Gastrocnemius medialis (tissue), 4 donors: ENCODE data around the gene KCNQ1. TPM values are rescaled to one million over a fixed set of nuclear protein-coding genes. Genes with fewer than 3 reads are reported as not detected.

Experiments
- ATAC-seq, 2 donors: fragments of 150-250 bp; one replicate each; pipeline ENCODE4 v1.9.1; 2016
- DNase-seq, 2 donors: peaks; one replicate each; pipeline ENCODE4 v3.0.0-alpha.2; 2019
- H3K27ac ChIP-seq, 4 donors: fragments of 200-600 bp; sonication (generic); 1 replicate in 1 of 4; 2 replicates in 3 of 4; pipeline ENCODE4 v1.5.1; 2016 to 2018; ENCODE audit warnings: mild to moderate bottlenecking in 2 of 4, moderate library complexity in 1 of 4
- H3K27me3 ChIP-seq, 3 donors: fragments of 200-600 bp; sonication (generic) in 2 of 3; 1 replicate in 1 of 3; 2 replicates in 2 of 3; pipeline versions ENCODE4 v1.5.1 to v1.6.0; 2016 to 2019; ENCODE audit warnings: mild to moderate bottlenecking in 1 of 3, moderate library complexity in 1 of 3
- H3K36me3 ChIP-seq, 2 donors: fragments of 200-600 bp; sonication (generic) in 1 of 2; one replicate each; pipeline ENCODE4 v1.5.1; 2017 to 2018
- H3K4me1 ChIP-seq, 2 donors: fragments of 200-600 bp; sonication (generic) in 1 of 2; one replicate each; pipeline ENCODE4 v1.5.1; 2016 to 2017; ENCODE audit warnings: mild to moderate bottlenecking in 2 of 2
- H3K4me3 ChIP-seq, 4 donors: fragments of 200-600 bp; sonication (generic) in 3 of 4; 1 replicate in 1 of 4; 2 replicates in 3 of 4; pipeline ENCODE4 v1.5.1; 2016 to 2019; ENCODE audit warnings: mild to moderate bottlenecking in 2 of 4
- H3K9me3 ChIP-seq, 3 donors: fragments of 200-600 bp; sonication (generic) in 2 of 3; 1 replicate in 1 of 3; 2 replicates in 2 of 3; pipeline ENCODE4 v1.5.1; 2016 to 2019
- POLR2A ChIP-seq, 2 donors: fragments of 450-650 bp; IDR thresholded peaks; one replicate each; pipeline ENCODE4 v1.6.1; 2017; ENCODE audit warnings: antibody characterized with exemption in 2 of 2, mild to moderate bottlenecking in 2 of 2, moderate library complexity in 2 of 2
- in situ Hi-C, 4 donors: fragments of 200-750 bp; cut with MboI; loops; one replicate each; pipeline versions ENCODE4 v1.15.0 to v1.8.0; 2017; ENCODE audit warnings: low sequenced_read_pairs in 4 of 4
- intact Hi-C: fragments of 100-400 bp; cut with DNase I; formaldehyde crosslinking; loops from one replicate; pipeline ENCODE4 v1.15.1; 2023; ENCODE audit warnings: low total_unique reads
- total RNA-seq, 4 donors: library from RNA; depleted of rRNA; stranded (reverse); fragments of >200 nt; gene quantifications; one replicate each; pipeline versions ENCODE4 v1.1.0 to v1.2.3, GENCODE V29; 2016
- TF ChIP-seq, protein P1 (sequence below), 5 experiments: fragments of 450-650 bp in 3 of 5; fragments of 200-600 bp in 2 of 5; sonication (generic) in 2 of 5; IDR thresholded peaks in 4 of 5; conservative IDR thresholded peaks in 1 of 5; 1 replicate in 4 of 5; 2 replicates in 1 of 5; pipeline ENCODE4 v1.5.1; 2016 to 2019; ENCODE audit warnings: antibody characterized with exemption in 5 of 5, mild to moderate bottlenecking in 3 of 5, moderate library complexity in 3 of 5

The KCNQ1 gene
- total RNA-seq, 4 donors from 2014 or later = 0.15 to 1.00 (median 0.67) TPM

GRCh38 chr11:2765491-2765890, 320.7 kb downstream of the KCNQ1 start:
- H3K27me3 ChIP-seq = no peaks in the 10 kb centered on the region
- H3K27ac ChIP-seq = no peak overlapping the region
- no peaks in the 10 kb centered on the region for H3K4me1 ChIP-seq
- in situ Hi-C loops (no loop called here), intact Hi-C loops (no loop called here)
- H3K36me3 ChIP-seq = no peaks in the 10 kb centered on the region
- ATAC-seq (no peak), DNase-seq (no peak)
- H3K9me3 ChIP-seq = no peaks in the 10 kb centered on the region
- no peak overlapping the region for H3K4me3 ChIP-seq
- TF ChIP-seq POLR2A (IDR thresholded peaks at IDR 0.05) = no peak
- TF ChIP-seq, protein P1, sequence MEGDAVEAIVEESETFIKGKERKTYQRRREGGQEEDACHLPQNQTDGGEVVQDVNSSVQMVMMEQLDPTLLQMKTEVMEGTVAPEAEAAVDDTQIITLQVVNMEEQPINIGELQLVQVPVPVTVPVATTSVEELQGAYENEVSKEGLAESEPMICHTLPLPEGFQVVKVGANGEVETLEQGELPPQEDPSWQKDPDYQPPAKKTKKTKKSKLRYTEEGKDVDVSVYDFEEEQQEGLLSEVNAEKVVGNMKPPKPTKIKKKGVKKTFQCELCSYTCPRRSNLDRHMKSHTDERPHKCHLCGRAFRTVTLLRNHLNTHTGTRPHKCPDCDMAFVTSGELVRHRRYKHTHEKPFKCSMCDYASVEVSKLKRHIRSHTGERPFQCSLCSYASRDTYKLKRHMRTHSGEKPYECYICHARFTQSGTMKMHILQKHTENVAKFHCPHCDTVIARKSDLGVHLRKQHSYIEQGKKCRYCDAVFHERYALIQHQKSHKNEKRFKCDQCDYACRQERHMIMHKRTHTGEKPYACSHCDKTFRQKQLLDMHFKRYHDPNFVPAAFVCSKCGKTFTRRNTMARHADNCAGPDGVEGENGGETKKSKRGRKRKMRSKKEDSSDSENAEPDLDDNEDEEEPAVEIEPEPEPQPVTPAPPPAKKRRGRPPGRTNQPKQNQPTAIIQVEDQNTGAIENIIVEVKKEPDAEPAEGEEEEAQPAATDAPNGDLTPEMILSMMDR (IDR thresholded peaks at IDR 0.05 in 4 of 5, conservative IDR thresholded peaks at IDR 0.05 in 1 of 5) = no peak

DNA sequence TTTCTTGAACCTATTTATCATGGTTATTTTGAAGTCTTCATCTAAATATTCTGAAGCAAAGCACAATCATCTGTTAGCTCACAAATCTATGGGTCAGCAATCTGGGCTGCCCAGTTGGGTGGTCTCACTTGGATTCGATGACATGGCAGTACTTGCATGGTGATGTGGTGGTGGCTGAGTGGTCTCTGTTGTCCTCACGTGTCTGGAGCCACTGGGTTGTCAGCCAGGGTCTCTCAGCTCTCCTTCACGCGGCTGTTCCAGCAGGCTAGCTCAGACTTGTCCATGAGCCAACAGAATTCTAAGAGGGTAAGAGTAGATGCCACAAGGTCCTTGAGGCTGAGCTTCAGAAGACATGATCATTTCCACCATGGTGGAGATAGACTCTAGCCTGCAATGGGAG, 321.4 kb downstream of the KCNQ1 start:
- DNase-seq (no peak), ATAC-seq (no peak)
- no peaks in the 10 kb centered on the region for H3K36me3 ChIP-seq
- in situ Hi-C loops (no loop called here), intact Hi-C loops (no loop called here)
- no peak overlapping the region for H3K4me3 ChIP-seq
- H3K4me1 ChIP-seq = no peaks in the 10 kb centered on the region
- TF ChIP-seq POLR2A (IDR thresholded peaks at IDR 0.05) = no peak
- TF ChIP-seq, protein P1 (IDR thresholded peaks at IDR 0.05 in 4 of 5, conservative IDR thresholded peaks at IDR 0.05 in 1 of 5) = no peak
- H3K9me3 ChIP-seq = no peaks in the 10 kb centered on the region
- H3K27me3 ChIP-seq = no peaks in the 10 kb centered on the region
- H3K27ac ChIP-seq = no peak overlapping the region

DNA sequence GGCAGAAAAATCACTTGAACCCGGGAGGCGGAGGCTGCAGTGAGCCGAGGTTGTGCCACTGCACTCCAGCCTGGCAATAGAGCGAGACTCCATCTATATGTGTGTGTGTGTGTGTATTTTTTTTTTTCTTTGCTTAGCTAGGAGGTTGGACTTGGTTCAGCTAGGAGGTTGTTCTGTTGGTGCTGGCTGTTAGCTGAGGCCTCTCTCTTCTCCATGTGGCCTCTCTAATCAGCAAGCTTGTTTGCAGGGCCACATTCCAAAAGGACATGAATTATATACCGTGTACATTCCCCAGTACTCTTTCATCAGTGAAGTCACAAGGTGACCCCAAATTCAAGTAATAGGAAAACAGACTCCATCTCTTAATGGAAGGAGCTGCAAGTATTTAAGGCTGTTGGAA, 322.3 kb downstream of the KCNQ1 start:
- no peak overlapping the region for H3K4me3 ChIP-seq
- DNase-seq (no peak), ATAC-seq (no peak)
- no peaks in the 10 kb centered on the region for H3K4me1 ChIP-seq
- intact Hi-C loops = no loop called here
- no peaks in the 10 kb centered on the region for H3K36me3 ChIP-seq
- no peaks in the 10 kb centered on the region for H3K9me3 ChIP-seq
- no peak overlapping the region for H3K27ac ChIP-seq
- TF ChIP-seq, protein P1 (IDR thresholded peaks at IDR 0.05 in 4 of 5, conservative IDR thresholded peaks at IDR 0.05 in 1 of 5) = no peak
- no peak for TF ChIP-seq POLR2A (IDR thresholded peaks at IDR 0.05)
- in situ Hi-C loops = no loop called here
- no peaks in the 10 kb centered on the region for H3K27me3 ChIP-seq

DNA sequence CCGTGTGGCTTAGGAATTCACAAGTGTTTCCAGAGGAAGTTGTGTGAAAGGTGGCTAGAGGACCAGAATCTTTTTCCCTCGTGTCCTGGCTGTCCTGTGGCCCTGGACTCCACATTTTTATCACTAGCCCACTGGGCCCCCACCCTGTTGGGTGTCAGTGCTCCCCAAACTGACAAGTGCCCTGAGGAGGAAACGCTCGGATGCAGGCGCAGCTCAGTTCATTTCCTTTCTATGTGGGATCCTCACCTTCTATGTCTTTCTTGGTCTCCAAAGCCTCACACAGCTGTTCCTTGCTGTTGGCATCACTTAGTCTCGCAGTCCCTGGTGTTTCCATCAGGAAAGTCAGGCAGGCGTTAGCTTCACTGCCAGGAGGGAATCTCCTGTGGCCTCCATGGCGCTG, 323.0 kb downstream of the KCNQ1 start:
- in situ Hi-C loops = no loop called here
- TF ChIP-seq, protein P1 (IDR thresholded peaks at IDR 0.05 in 4 of 5, conservative IDR thresholded peaks at IDR 0.05 in 1 of 5) = no peak
- Histone ChIP-seq H3K36me3 (no peaks in the 10 kb centered on the region), H3K4me1 (no peaks in the 10 kb centered on the region), H3K4me3 (no peak overlapping the region), H3K27me3 (no peaks in the 10 kb centered on the region), H3K9me3 (no peaks in the 10 kb centered on the region), H3K27ac (no peak overlapping the region)
- ATAC-seq = no peak
- no peak for DNase-seq
- intact Hi-C loops = no loop called here
